Activated CD4-positive, alpha-beta T cell treated with anti-CD3 and anti-CD28 coated beads, Interleukin-2, amount 50 U/mL, for 48 hours (primary cell): ENCODE results near the gene PRKG1.
A peak's percentile ranks its signal among the peaks of the same experiment; 100 is the strongest.

Experiments used
- DNase-seq, 2 experiments: peaks; one replicate each; pipeline ENCODE4 v3.0.0-alpha.2; 2020

PRKG1 gene

DNA sequence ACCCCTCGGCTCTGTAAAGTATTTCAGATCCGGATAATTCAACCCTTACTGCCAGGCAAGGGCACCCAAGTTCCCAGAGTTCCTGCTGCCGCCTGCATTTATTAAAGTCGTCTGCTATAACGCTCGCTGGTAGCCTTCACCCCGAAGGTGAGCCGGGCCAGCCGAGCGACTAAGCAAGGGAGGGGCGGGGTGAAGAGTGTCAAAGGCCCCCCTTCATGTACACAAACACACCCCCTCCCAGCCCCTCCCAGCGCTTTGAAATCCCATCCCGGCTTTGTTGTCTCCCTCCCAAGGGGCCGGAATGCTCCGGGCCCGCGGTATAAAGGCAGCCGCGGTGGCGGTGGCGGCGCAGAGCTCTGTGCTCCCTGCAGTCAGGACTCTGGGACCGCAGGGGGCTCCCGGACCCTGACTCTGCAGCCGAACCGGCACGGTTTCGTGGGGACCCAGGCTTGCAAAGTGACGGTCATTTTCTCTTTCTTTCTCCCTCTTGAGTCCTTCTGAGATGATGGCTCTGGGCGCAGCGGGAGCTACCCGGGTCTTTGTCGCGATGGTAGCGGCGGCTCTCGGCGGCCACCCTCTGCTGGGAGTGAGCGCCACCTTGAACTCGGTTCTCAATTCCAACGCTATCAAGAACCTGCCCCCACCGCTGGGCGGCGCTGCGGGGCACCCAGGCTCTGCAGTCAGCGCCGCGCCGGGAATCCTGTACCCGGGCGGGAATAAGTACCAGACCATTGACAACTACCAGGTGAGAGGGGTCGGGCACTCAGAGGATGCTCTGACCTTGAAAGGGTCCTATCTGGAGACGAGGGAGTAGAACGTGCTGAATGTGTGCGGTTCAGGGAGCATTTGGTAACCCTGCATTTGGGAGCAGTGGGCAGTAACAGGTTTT, 1239.9 kb downstream of the PRKG1 start, which contains the start of gene DKK1:
Gene DKK1, plus strand, starts transcription at position 349 of the 889 bp plus-strand sequence. Its CDS starts 154 bp downstream, at position 503.
- DNase-seq = peak; percentile 22 to 44

DNA sequence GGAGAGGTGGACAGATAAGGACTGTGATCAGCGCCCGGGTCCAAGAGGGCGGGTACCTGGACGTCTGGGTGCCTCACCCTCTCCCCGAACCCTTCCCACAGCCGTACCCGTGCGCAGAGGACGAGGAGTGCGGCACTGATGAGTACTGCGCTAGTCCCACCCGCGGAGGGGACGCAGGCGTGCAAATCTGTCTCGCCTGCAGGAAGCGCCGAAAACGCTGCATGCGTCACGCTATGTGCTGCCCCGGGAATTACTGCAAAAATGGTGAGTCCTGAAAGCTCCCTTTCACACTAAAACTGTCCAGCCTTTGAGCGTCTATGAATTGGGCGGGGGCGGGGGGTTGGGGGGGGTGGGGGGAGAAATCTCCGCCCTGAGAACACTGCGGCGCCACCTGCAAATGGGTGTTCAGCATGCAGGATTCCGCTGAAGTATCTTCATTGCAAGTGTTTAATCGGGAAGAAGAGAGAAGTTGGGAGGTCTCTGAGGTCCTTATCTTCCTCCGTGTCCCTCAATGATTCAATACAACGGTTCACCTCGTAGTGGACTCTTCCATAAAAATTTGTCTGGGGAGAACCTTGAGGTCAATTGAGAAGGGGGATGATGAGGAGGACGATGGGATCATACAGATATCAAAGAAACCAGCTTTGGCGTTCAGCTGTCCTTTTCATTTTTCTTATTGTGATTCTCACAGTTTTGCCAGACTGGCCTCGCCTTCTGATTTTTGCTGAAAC, 1240.7 kb downstream of the PRKG1 start:
- DNase-seq = peak in 1 of 2 experiments; percentile 3

DNA sequence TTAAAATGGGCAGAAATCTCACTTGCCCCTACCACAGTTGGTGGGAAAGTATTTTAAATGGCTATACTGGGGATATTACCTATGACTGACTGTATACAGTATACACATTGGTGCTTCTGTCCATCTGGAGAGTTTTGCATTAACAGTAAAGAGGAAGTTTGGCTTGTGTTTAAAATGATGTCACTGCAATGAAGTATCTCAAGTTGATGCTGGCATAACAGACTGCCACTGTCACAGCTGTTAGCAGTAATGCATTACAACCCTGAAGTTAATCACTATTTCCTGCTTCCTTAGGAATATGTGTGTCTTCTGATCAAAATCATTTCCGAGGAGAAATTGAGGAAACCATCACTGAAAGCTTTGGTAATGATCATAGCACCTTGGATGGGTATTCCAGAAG, 1241.7 kb downstream of the PRKG1 start:
- no peak for DNase-seq

DNA sequence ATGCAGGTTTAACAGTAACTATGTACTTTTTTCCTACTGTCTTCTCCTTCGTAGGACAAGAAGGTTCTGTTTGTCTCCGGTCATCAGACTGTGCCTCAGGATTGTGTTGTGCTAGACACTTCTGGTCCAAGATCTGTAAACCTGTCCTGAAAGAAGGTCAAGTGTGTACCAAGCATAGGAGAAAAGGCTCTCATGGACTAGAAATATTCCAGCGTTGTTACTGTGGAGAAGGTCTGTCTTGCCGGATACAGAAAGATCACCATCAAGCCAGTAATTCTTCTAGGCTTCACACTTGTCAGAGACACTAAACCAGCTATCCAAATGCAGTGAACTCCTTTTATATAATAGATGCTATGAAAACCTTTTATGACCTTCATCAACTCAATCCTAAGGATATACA, 1242.2 kb downstream of the PRKG1 start:
- DNase-seq = no peak

DNA sequence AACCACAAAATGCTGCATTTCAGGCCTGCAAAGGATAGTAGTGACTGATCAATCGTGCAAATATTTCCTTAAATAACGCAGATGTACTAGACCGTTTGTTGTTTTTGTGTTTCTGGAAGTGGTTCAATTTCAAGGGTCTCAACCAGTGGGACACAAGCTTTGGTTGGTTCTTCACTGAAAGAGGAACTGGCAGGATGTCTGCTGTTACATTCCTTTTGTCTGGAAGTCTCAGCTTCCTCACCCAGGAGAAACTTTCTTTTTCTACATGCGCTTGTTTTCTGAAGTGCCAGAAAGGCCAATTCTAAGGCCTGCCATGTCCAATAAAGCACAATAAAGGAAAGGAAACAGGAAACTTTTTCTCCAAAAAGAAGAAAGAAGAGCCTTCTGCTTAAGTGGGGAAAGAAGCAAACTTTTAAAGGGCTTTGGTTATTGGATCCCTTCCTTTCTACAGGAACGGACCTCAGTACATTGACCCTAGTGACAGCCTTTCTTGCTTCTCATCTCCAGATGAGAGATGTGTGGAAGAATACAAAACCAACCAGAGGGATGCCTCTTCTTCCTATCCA, 1243.9 kb downstream of the PRKG1 start:
- DNase-seq = no peak

DNA sequence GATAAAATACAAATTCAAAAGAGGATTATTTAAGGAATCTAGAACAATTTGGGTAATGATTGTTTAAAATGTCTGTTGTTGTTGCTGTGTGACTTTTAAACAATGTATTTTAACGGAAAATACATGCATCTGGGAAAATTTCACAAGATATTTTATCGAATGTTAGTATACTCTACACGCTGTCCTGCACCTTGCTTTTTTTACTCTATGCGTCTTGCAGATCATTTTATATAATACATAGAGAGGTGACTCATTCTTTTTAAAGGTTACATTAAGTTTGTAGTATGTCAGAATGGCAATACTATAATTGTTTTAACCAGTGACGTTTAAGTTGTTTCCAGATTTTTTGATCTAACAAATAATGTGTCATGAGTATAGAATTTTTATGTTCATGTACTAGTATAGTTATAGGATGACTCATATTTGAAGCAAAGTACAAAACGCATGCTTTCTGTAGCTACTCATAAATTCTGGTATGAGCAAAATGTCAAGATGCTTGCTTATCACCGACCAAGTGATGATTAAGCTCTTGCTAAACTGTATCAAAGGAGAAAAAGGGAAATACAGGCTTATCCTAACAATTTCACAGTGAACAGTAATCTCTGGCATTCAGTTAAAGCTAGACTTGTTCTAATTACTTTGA, 1244.7 kb downstream of the PRKG1 start:
- DNase-seq = no peak

DNA sequence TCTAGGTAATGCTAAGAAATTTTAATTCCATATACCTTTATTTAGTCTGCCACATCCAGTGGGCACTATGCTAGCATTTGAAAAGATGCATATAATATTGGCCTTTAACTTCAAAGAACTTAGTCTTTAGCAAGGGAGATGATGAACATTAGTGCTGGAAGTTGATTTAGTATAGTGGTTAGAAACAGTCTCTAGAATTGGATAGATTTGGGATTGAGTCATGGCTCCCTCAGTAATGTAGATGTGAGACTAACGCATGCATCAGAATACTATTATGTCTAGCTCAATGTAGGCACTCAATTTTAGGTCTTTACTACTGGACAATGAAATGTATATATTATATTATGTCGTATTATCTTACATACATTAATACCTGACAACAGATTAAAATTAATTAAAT, 1245.6 kb downstream of the PRKG1 start:
- DNase-seq = no peak

DNA sequence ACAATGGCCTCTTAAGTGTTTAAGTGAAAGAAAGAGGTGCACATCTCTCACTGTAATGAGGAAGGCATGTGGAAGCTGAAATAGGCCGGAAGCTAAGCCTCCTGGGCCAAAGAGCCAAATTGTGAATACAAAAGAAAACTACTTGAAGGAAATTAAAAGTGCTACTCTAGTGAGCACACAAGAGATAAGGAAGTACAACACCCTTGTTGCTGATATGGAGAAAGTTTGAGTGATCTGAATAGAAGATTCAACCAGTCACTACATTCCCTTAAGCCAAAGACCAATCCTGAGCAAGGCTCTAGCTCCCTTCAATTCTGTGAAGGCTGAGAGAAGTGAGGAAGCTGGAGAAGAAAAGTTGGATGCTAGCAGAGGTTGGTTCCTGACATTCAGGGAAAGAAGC, 1248.0 kb downstream of the PRKG1 start:
- no peak for DNase-seq

DNA sequence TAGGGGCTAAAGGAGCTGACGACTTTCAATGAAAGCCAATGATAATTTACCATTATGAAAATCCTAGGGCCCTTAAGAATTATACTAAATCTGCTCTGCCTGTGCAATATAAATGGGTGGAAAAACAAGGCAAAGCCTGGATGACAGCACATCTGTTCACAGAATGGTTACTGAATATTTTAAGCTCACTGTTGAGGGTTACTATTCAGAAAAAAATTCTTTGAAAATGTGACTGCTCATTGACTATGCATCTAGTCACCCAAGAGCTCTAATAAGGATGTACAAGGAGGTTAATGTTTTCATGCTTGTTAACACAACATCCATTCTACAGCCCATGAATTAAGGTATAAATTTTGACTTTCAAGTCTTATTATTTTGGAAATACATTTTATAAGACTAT, 1248.6 kb downstream of the PRKG1 start:
- DNase-seq = no peak

DNA sequence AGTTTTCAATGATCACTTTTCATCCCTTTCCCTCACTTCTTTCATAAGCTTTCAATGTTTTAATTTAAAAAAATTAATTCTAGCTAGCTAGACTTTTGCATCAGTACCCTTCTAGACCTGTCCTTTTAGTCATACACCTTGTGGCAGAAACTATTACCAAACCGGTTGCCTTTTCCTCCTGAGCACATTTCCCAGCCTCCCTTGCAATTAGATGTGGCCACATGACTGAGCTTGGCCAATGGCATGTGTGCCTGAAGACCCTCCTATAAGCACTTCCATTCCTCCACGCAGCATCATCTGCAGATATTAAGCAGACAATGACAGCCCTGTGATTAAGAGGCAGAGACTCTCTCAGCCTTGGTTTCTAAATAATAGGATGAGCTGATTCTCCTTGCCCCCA, 1252.1 kb downstream of the PRKG1 start:
- DNase-seq = no peak

DNA sequence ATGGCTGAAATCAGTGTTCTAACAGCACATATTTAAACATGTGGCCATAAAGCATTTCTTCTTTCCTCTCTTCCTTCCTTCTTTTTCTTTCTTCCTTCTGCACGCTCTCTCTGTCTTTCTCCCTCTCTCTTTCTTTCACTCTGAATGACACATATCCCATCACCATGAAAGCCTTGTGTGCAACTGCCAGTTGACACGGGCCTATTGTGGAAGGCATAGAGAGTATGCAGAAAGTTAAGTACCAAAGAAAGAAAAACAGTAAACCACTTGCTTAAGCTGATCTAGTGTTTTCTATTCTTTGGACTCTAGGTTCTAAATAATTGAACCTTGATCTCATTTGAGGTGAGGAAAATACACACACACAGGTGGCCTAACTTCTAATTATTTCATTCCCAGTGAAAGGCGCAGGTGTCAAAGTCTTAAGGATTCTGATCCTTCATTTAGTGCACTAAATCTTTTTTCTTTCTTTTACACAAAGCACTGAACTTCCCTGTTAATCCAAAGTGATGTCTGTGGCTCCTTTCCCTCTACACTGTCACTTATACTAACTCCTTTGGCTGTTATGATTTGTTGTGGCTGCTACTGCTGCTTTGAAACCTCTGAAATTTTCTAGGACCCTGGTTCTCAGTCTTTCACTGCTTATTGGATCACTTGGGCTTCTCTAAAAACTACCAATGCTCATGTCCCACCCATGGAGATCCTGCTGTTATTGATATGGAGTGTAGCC, 1257.5 kb downstream of the PRKG1 start:
- no peak for DNase-seq

DNA sequence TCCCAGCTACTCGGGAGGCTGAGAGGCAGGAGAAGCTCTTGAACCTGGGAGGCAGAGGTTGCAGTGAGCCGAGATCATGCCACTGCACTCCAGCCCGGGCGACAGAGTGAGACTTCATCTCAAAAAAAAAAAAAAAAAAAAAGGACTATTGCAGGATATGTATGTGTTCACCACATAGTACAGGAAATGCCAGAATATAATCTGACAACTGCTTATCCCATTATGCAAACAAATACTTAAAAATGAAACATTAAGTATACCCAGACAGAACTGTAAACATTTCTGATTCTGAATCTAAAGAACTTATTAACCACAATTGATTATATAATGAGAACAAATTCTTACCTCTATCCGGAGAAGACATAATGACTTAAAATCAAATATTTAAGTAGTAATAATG, 1258.5 kb downstream of the PRKG1 start:
- DNase-seq = no peak

DNA sequence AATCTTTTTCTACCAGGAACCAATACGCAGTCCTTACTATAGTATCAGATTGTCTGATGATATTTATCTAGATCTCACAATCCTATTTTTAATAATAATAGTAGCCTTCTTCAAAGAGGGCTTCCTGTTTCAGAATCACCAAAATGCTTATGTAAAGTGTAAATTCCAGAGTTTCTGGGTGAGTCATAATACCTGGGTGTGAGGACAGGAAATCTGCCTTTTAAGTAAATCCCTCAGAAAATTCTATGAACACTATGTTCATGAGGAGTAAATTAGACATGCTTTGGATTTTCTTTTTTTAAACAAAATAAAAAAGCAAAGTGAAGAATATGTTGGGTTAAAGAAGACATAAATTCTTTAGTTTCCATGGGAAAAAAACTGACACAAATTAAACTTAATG, 1260.3 kb downstream of the PRKG1 start:
- DNase-seq = no peak

DNA sequence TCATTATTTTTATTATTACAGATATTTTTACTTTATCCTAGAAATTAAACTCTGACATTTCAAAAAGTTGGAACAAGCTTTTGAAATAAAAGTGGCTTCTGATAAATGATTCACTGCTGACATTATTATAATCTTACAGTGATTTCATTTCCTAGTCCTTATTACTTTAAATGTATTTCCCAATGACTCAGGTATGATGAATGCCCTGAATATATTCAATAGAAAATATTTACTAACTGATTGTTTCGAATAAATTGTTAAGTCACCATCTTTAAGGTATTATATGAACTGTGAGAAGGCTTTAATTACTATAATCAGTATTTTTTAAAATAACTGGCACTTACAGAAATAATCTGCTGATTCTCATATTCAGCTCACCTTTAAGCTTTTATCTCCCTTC, 1261.4 kb downstream of the PRKG1 start:
- DNase-seq = no peak

DNA sequence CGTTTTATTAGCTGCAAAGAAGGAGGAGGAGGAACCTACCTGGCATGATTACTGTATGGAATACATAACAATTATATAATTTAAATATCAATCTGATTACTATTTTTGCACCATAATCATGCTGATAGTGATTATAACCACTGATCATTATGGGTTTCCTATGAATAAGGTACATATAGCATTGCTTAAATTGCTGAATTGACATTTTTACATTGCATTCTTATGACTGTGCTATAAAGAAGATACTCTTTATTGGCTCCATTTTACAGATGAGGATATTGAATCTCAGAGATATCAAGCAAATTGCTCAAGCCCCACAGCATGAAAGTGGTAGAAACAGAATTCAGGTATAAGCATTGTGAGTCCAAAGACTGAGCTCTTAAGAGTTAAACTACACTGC, 1262.9 kb downstream of the PRKG1 start:
- no peak for DNase-seq

DNA sequence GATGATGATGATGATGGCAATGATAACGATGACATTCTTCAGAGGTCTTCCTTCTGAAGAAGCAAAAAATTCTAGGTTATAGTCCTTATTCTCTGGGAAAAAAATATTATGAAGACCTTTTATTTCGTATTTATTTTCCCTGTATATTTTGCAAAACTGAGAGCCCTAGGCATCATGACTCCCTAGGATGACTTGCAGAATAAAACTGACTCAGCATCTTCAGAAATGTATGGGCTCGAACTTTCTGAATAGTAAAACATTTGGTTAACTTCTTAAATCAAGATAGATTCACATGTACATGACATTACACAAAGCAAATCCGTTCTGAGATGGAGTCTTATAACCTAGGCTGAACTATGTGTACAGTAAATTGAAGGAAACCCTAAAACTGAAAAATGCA, 1269.2 kb downstream of the PRKG1 start:
- no peak for DNase-seq

DNA sequence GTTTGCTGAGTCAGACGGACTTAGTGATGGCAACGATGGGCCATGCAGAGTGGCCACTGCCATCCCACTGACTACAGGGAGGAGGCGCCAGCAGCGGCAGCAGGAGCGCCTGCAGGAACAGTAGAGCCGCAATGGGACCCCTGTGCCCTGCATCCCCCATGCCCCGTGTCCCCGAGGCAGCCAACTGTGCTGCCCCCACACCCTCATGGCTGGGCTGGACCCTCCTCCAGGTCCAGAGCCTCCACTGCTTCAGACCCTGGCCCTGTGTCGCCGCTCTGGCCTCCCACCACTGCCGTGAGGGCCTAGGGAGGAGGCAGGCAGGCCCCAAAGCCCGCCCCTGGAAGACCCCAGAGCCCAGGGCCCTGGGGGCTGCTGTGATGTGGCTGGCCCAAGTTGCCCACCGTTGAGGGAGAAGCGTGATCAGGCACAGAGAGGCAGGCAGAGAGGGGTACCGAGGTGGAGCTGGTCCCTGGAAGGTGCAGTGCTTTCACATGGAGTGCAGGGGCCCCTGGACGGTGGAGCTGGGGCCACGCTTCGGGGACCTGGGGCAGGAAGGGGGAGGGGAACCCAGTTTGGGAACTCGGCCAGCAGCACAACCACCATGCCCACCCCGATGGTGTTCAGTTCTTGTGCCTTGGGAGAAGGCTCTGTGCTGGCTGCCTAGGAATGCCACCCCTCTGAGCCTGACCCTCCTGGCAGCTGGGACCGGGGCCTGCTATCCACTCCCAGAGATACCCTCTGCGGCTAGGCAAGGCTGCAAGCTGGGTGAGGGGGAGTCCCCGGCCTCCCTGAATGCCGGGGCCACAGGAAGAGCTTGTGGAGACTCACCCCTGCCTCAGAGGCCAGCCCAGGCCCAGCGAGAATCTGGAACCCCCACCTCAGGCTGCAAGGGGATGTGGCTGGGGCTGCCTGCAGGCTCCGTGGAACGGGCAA, 1272.4 kb downstream of the PRKG1 start:
- no peak for DNase-seq

DNA sequence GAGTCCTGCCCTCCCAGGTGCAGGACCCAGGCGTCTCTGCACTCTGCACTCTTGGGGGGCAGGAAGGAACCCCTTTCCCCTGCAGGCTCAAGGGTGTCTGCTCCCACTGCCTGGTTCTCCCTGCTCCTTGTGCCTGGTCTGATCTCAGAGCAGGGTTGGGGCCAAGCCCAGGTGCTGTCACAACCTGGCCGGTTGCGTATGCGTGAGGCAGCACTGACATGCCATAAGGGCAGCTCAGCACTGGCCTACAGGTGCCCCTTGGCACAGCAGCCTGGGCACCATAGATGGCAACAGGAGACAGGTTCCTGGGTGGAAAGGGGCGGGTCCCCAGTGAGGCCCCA, 1273.0 kb downstream of the PRKG1 start:
- DNase-seq = no peak
